HEK293 (cell line): ENCODE results near the gene PCDHAC1.

Source experiments
- CTCF ChIA-PET: fragments of 350-600 bp; formaldehyde crosslinking; extraction: SDS; loops from one replicate; lab custom pipeline; 2021; ENCODE audit warnings: antibody characterized with exemption; lab: Yijun Ruan, JAX
- POLR2A ChIA-PET: fragments of 300-600 bp; formaldehyde crosslinking; extraction: SDS; loops from one replicate; lab custom pipeline; 2020; ENCODE audit warnings: antibody characterized with exemption, inconsistent platforms; lab: Yijun Ruan, JAX
- H3K27ac ChIP-seq: fragments of 200-500 bp; sonication (Bioruptor generic); 2 replicates; pipeline ENCODE4 v1.5.1; 2014; ENCODE audit warnings: low read depth, low read length, control low read depth, inconsistent platforms; ENCODE audit errors: extremely low read depth
- H3K36me3 ChIP-seq, 2 experiments: fragments of 200-500 bp in 1 of 2; sonication (Bioruptor generic) in 1 of 2; 1 replicate in 1 of 2; 2 replicates in 1 of 2; pipeline ENCODE4 v1.5.1; 2014 to 2017; ENCODE audit warnings: inconsistent platforms in 2 of 2, low read length in 2 of 2; ENCODE audit not compliant: control insufficient read depth in 2 of 2, insufficient read depth in 1 of 2
- H3K4me1 ChIP-seq: fragments of 200-500 bp; sonication (Bioruptor generic); 2 replicates; pipeline ENCODE4 v1.5.1; 2014; ENCODE audit warnings: mild to moderate bottlenecking, low read length, inconsistent platforms; ENCODE audit not compliant: control insufficient read depth, insufficient read depth
- H3K4me3 ChIP-seq: 2 replicates; pipeline ENCODE4 v1.5.1; 2011; ENCODE audit warnings: low read depth, mild to moderate bottlenecking, control low read depth, low read length, moderate library complexity
- H3K9me3 ChIP-seq: fragments of 200-500 bp; sonication (Bioruptor generic); 2 replicates; pipeline ENCODE4 v1.5.1; 2014; ENCODE audit warnings: low read depth, low read length, inconsistent platforms; ENCODE audit not compliant: control insufficient read depth, insufficient read depth
- ELK4 ChIP-seq: IDR thresholded peaks from 2 replicates; pipeline ENCODE4 v1.6.1; 2011; ENCODE audit warnings: mild to moderate bottlenecking, low read depth, low read length, borderline replicate concordance
- GLI4 ChIP-seq: fragments of 450-650 bp; formaldehyde crosslinking; IDR thresholded peaks from 2 replicates; pipeline ENCODE4 v1.5.1; 2016; ENCODE audit warnings: missing biosample characterization, missing genetic modification characterization
- SCRT2 ChIP-seq: fragments of 450-650 bp; formaldehyde crosslinking; IDR thresholded peaks from 2 replicates; pipeline ENCODE4 v1.5.1; 2016; ENCODE audit warnings: missing biosample characterization, missing genetic modification characterization
- SETDB1 ChIP-seq: IDR thresholded peaks from one replicate; pipeline ENCODE4 v1.6.1; 2017; ENCODE audit warnings: mild to moderate bottlenecking, low read length, moderate library complexity, mixed read lengths; ENCODE audit not compliant: insufficient read length
- SP2 ChIP-seq: fragments of 450-650 bp; formaldehyde crosslinking; IDR thresholded peaks from 2 replicates; pipeline ENCODE4 v1.5.1; 2016; ENCODE audit warnings: missing biosample characterization, missing genetic modification characterization
- SP3 ChIP-seq: fragments of 450-650 bp; formaldehyde crosslinking; IDR thresholded peaks from 2 replicates; pipeline ENCODE4 v1.5.1; 2016; ENCODE audit warnings: missing biosample characterization, missing genetic modification characterization
- ZBTB20 ChIP-seq: fragments of 450-650 bp; formaldehyde crosslinking; IDR thresholded peaks from 2 replicates; pipeline ENCODE4 v1.5.1; 2016; ENCODE audit warnings: missing biosample characterization, missing genetic modification characterization
- ZBTB49 ChIP-seq: fragments of 450-650 bp; formaldehyde crosslinking; IDR thresholded peaks from 2 replicates; pipeline ENCODE4 v1.5.1; 2016; ENCODE audit warnings: missing biosample characterization, missing genetic modification characterization, low read depth
- ZFHX2 ChIP-seq: fragments of 450-650 bp; formaldehyde crosslinking; conservative IDR thresholded peaks from 2 replicates; pipeline ENCODE4 v1.5.1; 2016; ENCODE audit warnings: missing biosample characterization, missing genetic modification characterization
- ZNF140 ChIP-seq: fragments of 450-650 bp; formaldehyde crosslinking; IDR thresholded peaks from 2 replicates; pipeline ENCODE4 v1.5.1; 2016; ENCODE audit warnings: missing biosample characterization, missing genetic modification characterization
- ZNF488 ChIP-seq: fragments of 450-650 bp; formaldehyde crosslinking; IDR thresholded peaks from 2 replicates; pipeline ENCODE4 v1.5.1; 2016; ENCODE audit warnings: missing biosample characterization, missing genetic modification characterization
- ZNF548 ChIP-seq: fragments of 450-650 bp; formaldehyde crosslinking; IDR thresholded peaks from 2 replicates; pipeline ENCODE4 v1.5.1; 2016; ENCODE audit warnings: missing biosample characterization, missing genetic modification characterization
- ZNF623 ChIP-seq: fragments of 450-650 bp; formaldehyde crosslinking; IDR thresholded peaks from 2 replicates; pipeline ENCODE4 v1.5.1; 2016; ENCODE audit warnings: missing biosample characterization, missing genetic modification characterization
- ZSCAN5A ChIP-seq: fragments of 450-650 bp; formaldehyde crosslinking; IDR thresholded peaks from 2 replicates; pipeline ENCODE4 v1.5.1; 2016; ENCODE audit warnings: missing biosample characterization, missing genetic modification characterization
- TF ChIP-seq, protein P1 (sequence below): fragments of 450-650 bp; formaldehyde crosslinking; IDR thresholded peaks from 2 replicates; pipeline ENCODE4 v1.5.1; 2016; ENCODE audit warnings: missing biosample characterization, missing genetic modification characterization, borderline replicate concordance
- TF ChIP-seq, protein P2 (sequence below): fragments of 450-650 bp; formaldehyde crosslinking; IDR thresholded peaks from 2 replicates; pipeline ENCODE4 v1.5.1; 2016; ENCODE audit warnings: missing biosample characterization, missing genetic modification characterization, borderline replicate concordance

Gene PCDHAC1

GRCh38 chr5:140973550-140973949, 47.5 kb downstream of the PCDHAC1 start (continued):
- TF ChIP-seq ZBTB49 (tag by site-specific recombination) (no peak), ZNF623 (tag by site-specific recombination) (no peak), SETDB1 (no peak), ZNF140 (tag by site-specific recombination) (no peak), ZFHX2 (no peak), SP2 (tag by site-specific recombination) (no peak), ZBTB20 (no peak), ELK4 (no peak), SP3 (no peak), ZNF488 (tag by site-specific recombination) (no peak), ZSCAN5A (tag by site-specific recombination) (no peak), GLI4 (tag by site-specific recombination) (no peak)
- TF ChIP-seq, protein P1, sequence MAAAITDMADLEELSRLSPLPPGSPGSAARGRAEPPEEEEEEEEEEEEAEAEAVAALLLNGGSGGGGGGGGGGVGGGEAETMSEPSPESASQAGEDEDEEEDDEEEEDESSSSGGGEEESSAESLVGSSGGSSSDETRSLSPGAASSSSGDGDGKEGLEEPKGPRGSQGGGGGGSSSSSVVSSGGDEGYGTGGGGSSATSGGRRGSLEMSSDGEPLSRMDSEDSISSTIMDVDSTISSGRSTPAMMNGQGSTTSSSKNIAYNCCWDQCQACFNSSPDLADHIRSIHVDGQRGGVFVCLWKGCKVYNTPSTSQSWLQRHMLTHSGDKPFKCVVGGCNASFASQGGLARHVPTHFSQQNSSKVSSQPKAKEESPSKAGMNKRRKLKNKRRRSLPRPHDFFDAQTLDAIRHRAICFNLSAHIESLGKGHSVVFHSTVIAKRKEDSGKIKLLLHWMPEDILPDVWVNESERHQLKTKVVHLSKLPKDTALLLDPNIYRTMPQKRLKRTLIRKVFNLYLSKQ: no peak

DNA sequence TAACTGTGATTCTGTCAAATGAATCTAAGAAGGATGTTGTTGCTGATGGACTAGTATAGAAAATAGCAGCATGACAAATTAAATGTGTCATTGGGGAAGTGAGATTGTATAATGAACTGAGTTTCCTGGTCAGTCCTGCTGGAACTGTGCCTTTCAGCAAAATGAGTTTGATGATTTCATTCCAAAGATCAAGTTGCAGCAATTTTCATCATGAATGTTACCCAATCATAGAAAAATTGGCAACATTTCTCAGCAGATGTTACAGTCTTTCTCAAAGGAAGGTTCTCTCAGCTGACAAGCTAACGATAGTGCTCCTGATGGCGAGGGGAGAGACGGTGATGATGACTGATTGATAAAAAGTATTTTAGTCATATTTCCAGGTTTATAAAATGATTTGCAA, 50.9 kb downstream of the PCDHAC1 start:
- POLR2A ChIA-PET: no interaction called here
- Histone ChIP-seq H3K9me3 (no peaks in the 10 kb centered on the region), H3K4me3 (no peak overlapping the region), H3K27ac (no peak overlapping the region), H3K4me1 (no peaks in the 10 kb centered on the region)
- TF ChIP-seq, protein P2, sequence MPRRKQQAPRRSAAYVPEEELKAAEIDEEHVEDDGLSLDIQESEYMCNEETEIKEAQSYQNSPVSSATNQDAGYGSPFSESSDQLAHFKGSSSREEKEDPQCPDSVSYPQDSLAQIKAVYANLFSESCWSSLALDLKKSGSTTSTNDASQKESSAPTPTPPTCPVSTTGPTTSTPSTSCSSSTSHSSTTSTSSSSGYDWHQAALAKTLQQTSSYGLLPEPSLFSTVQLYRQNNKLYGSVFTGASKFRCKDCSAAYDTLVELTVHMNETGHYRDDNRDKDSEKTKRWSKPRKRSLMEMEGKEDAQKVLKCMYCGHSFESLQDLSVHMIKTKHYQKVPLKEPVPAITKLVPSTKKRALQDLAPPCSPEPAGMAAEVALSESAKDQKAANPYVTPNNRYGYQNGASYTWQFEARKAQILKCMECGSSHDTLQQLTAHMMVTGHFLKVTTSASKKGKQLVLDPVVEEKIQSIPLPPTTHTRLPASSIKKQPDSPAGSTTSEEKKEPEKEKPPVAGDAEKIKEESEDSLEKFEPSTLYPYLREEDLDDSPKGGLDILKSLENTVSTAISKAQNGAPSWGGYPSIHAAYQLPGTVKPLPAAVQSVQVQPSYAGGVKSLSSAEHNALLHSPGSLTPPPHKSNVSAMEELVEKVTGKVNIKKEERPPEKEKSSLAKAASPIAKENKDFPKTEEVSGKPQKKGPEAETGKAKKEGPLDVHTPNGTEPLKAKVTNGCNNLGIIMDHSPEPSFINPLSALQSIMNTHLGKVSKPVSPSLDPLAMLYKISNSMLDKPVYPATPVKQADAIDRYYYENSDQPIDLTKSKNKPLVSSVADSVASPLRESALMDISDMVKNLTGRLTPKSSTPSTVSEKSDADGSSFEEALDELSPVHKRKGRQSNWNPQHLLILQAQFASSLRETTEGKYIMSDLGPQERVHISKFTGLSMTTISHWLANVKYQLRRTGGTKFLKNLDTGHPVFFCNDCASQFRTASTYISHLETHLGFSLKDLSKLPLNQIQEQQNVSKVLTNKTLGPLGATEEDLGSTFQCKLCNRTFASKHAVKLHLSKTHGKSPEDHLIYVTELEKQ: no peak
- TF ChIP-seq SCRT2 (tag by site-specific recombination) (0 out of 2 replicates have a peak, but pooled peaks have one; percentile 12), ZNF548 (tag by site-specific recombination) (no peak)
- TF ChIP-seq, all 188 proteins: peak for 1
- H3K36me3 ChIP-seq: no peaks in the 10 kb centered on the region
- CTCF ChIA-PET: interaction anchor here (0.8 to 1.3 kb wide), 2 partner anchors 12 to 24 kb away, joined by 3 to 12 read pairs; no protein-coding TSS in a partner anchor
